GM18507 (cell line): Measurements from ENCODE around the gene APBB2.

ENCODE experiments used
- DNase-seq: peaks from one replicate; pipeline ENCODE4 v3.0.0; 2011; ENCODE audit warnings: low read depth; ENCODE audit not compliant: insufficient read length; ENCODE audit errors: extremely low spot score
- FAIRE-seq: peaks from 2 replicates; lab custom pipeline; 2011; peaks lifted over from hg19 to GRCh38; lab: Jason Lieb, UNC

APBB2 gene

GRCh38 chr4:40778090-40778489 lies 436.3 kb downstream of the APBB2 start:
- FAIRE-seq = no peak
- DNase-seq = no peak

- DNase-seq = no peak
Observed at GRCh38 chr4:40769266-40769665, 445.1 kb downstream of the APBB2 start.

GRCh38 chr4:40763228-40763716 lies 451.1 kb downstream of the APBB2 start:
- DNase-seq = peak; percentile 52
- peak; percentile 97 for FAIRE-seq

More at GRCh38 chr4:40769266-40769665, 445.1 kb downstream of the APBB2 start:
- FAIRE-seq = no peak
